Measurements from ENCODE around the gene SPG11.
"Not testable (repeated sequence)": the region's sequence is repeated elsewhere in the genome, so short reads cannot be mapped to it uniquely, and the experiment has no call there.

Gene SPG11

DNA sequence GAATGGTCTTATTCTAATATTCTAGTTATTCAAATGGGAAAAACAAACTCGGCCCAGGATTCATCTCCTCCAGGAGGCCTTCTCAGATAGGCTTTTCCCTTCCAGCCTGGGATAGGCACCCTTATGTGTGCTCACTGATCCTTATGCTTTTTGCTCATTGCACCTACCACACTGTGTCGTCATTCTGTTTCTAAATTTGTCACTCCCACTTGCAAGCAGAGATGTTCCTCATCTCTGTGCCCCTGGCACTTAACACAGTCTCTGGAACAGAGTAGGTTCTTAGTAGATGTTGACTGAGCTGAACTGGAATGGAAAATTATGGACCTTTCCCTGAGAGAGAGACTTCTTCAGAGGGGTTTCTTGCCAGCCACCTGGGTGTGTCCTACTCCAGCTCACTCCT, 18.7 kb upstream of the SPG11 start:
- no peak for DNase-seq

DNA sequence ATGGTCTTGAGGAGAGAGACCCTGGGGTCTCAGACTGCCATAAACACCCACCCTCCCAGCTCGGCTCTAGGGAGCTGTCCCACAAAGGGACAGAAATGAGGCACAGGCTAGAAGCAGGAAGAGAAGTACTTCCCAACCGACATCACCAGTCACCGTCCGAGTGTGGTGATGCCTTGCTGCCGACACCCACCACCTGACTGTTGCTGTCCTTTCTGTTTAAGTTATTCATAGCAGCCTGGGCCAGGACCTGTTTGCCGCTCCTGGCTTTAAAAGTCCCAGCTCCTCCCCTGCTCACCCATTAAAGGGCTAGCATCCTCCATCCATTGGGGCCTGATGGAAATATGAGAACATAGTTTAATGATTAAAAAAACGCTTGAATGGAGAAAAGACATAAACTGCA, 13.2 kb upstream of the SPG11 start:
- DNase-seq = no peak

DNA sequence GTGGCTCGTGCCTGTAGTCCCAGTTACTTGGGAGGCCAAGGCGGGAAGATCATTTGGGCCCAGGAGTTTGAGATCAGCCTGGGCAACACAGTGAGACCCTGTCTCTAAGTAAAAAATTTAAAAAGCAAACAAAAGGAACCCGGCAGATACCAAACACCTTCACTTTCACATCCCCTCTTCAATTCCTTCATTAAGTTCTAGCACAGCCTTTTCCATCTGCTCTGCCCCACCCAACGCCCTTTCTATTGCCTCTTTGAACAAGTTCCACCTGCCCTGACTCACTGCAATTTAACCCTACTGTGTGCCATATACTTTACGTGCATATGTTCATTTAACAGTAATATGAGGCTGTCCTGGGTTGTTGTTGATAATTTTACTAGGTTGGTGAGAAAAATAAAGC, 12.4 kb upstream of the SPG11 start:
- DNase-seq = no peak

DNA sequence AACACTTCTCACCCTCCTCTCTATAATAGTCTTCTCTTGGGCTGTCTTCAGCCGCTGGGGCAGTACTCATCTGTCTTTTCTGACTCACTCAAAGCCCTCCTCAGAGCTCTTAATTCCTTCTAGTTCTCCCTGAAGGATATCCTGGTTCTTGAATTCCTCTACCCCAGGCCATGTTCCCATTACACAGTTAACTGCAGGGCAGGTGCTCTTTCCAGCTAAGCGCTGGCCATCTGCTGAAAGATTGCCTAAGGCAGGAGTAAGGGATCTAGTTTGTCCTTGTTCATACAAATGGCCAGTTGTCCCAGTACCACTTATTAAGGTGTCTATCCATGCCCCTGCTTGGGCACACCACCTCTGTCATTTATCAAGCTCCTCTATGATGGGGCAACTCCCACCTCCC, 10.2 kb upstream of the SPG11 start:
- no peak for DNase-seq

DNA sequence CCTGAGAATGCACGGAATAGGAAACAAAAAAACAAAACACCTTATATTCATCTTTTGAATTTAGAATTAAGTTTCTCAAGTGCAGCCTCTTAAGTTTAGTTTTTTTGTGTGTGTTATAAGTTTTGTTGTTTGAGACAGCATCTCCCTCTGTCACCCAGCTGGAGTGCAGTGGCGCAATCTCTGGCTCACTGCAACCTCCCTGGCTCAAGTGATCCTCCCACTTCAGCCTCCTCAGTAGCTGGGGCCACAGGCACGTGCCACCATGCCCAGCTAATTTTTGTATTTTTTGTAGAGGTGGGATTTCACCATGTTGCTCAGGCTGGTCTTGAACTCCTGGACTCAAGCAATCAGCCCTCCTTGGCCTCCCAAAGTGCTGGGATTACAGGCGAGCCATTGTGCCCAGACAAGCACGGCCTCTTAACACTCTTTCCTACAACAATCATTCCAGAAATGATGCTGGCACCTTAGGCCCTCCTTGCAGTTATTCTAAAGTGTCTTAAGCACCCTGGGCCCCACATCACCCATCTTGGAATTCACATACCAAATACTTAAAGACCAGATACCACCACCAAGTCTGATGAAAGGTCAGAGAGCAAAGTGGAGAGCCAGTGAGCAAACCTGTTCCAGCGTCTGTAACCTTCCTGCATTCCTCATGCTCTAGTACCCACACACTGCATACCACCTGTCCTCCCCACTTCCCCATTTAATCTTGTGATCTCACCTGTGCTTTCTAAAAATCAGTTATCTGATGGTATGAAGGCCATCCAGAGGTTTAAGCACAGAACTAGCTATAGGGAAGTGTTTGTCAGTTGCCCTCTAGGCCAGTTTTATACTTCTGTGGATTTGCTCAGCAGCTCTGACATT, 6.9 kb upstream of the SPG11 start:
- DNase-seq = no peak

DNA sequence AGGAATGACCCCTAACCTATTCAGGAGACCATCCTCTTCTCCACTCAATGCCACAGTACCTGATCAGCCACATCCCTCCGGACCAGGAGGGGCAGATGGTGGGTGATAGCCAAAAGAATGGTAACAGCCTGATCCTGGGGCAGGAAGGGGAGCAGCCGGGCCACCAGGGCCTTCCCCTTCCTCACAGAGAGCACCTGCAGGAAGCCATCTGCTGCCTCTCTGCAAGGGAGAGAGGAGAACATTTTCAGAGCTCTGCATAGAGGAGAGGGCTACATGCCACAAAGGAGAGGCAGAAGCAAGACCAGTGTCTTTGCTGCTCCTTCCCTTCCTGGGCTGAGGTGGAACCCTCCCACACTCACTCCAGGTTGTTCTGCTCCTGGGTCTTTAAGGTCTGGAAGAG, 5.5 kb upstream of the SPG11 start:
- no peak for DNase-seq

DNA sequence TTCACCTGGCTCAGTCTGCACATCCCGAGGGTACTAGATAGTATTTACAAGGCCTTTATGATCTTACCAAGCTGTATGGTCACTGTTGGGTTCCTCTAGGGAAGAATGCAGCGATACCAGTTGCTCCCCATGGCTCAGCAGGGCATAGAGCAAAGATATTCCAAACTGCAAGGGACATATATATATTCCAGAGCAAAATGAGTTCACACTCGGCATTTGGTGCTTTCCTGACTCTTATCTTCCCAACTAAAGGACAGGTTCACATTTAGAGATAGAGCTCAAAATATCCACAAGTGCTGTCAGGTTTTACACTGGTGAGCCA, 3.5 kb upstream of the SPG11 start:
- DNase-seq = no peak

DNA sequence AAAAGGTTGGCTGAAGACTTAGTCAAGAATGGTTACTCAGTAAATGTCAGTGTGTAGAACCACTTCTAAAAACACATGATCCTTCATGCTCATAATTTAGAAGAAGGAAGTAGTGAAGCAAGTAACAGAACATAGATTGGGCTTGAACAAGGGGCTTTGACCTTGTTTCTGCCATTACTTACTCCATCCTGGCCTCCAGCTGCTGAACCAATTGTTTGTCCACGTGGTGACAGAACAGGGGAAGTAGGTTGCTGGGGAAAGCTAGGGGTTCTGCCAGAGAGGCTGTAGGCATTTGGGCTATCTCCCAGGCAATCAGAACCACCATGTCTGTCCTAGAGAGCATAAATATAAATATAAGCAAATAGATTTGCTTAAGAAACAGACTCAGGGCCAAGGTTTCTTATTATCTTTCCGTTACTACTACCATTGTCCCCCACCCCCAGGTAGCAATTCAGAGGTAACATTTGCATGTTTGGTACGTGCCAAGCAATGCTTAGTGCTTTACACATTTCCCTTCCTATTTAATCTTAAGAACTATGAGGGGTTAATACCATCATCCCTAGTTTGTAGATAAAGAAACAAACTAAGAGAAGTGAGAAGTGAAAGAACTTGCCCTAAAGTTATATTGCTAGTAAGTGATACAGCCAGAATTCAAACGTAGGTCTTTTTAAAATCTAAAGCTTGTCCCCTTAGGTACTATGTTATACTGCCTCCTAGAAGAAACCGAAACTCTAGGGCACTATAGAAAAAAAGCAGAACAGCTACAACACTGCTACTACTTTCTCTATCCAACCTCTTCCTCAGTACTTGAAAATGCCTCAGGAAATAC, 3.0 kb upstream of the SPG11 start:
- no peak for DNase-seq

DNA sequence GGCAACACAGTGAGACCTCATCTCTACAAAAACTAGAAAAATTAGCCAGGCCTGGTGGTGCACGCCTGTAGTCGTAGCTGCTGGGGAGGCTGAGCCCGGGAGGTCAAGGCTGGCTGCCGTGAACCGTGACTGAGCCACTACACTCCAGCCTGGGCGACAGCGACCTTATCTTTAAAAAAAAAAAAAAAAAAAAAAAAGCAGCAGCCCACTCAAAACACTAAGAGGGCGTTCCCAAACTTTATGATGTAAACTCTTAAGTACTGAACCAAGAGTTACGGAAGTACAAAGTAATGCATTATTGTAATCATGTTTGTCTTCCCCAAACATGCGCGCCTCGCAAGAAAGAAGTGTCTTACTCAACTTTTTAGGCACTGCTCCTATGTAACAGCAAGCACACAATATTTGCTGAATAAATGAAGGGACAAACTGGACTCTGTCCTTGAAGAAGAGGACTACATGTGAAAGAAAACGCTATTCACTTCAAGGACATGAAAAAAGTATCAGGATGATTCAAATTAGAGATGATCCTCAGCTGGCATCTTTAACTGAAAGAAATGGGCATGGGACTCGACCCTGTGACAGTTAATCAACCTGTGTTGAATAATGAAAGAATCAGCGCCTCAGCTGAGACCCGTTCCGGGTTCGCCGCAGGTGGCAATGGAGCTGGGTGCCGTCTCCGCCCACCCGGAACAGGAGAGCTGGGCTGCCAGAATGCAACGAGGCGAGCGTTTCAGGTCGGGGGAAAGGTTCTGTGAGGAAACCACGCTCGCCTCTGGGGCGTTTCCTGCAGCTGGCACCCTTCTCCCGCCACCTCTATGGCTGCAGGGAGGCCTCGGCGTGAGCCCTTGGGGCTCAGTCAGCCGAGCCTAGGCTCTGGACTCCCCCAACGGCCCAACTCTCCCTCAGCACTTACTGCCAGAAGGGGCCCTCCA, 718 bp downstream of the SPG11 start:
- peak in 1 of 2 experiments; percentile 46 for DNase-seq

DNA sequence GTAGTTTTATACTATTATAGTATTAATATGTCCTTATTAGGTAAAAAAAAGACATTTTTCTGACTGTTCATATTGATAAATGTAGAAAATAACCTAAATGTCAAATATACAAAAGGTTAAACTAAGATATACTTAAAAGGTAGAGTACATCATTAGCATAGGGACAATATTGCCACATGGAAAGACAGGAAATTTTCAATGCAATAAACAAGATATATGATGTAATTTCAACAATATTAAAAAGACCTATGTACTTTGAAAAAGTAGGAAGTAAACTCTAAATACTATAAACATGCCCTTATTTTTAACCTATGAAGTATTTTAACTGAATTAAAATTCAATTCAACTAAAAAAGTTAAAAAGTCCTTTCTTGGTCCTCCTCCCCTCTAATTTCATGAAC, 1.9 kb downstream of the SPG11 start:
- no peak for DNase-seq

DNA sequence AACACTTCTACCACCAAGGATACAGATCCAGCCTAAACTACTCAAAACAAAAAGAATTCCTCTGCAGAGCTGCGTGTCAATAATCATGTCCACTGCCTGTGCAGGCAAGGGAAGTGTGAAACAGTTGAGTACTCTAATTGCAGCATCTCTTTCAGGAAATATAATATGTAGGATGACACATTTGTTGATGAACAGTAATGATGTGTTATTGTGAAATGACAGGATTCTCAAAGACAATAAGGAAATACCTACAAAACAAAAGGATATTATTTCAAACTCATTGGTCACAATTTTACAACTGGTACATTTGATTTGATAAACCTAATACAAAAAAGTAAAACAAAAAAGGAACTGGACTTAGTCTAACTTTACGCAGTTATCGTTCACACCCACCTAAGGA, 4.4 kb downstream of the SPG11 start:
- no peak for DNase-seq

DNA sequence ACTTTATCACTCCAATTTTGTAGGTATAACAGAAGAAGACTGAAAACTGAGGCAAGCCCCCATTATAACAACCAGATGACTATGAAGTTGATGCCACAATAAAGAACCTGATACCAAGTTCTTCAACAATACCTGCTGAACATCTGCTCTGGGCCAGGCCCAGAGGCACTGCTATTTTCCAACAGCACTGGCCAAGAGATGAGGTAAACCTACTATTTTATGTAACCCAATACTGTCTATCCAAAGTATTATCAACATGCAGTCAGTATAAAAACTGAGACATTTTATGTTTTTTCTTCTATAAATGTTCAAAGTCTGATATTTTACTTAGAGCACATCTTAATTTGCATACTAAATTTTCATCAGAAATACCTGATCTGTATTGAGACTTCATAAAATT, 6.1 kb downstream of the SPG11 start:
- no peak for DNase-seq

DNA sequence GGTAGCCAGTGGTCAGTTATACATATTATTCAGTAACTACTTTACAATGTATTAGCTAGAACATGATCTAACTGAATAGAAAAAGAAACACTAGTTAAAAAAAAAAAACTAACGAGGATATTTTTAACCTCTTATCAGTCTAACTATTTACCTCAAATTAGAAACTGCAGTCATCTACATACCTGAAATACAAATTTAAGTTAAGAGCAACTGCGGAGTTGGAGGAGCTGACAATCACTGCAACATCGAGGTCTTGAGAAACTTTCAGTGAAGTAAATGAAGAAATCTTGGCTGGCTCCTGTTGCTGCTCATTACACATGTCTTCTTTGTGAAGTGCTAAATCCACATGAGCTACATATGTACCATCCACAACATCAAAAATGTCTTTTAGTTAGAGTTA, 6.5 kb downstream of the SPG11 start:
- no peak for DNase-seq

DNA sequence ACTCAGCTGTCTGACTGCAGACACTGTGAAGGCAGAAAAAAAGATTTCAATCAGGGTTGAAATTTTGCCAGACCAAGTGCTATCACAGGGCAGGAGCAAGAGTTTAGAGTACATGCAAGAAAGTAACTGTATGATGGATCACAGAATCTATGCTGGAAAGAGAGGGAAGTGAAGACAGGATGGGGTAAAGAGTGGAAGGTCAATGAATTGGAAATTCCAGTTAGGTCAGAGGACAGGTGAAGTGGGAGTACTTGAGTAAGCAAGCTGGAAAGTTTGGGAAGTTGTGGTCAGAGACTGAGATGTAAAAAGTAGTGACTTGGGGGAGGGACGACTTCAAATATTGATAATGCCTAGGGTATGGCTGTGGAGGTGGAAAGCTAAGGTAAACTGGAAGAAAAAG, 7.2 kb downstream of the SPG11 start:
- no peak for DNase-seq

DNA sequence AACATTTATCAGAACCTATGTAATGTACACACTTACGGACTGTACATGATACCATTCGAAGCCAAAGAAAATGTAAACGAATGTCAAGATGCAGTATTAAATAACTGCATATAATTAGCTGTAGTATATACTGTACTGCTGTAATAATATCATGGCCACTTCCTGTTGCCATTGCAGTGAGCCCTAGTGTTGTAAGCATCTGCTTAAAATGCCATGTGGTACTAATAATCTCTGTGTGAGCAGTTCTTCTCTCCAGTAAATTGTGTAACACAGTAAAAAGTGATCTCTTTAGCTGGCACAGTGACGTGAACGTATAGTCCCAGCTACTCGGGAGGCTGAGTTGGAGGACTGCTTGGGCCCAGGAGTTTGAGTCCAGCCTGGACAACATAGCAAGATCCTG, 8.6 kb downstream of the SPG11 start:
- no peak for DNase-seq

DNA sequence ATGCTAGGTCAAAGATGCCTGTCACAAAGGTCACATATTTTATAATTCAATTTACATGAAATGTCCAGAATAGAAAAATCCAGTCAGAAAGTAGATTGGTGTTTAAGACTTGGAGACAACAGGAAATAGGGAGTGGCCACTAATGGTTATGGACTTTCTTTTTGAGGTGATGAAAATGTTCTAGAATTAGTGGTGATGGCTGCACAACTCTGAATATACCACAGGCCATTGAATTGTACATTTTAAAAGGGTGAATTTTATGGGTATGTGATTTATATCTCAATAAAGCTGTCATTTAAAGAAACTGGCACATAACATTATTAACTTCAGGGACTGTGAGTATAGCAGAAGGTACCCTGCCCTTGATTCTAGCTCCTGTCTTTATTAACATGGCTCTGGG, 15.8 kb downstream of the SPG11 start:
- DNase-seq = no peak

DNA sequence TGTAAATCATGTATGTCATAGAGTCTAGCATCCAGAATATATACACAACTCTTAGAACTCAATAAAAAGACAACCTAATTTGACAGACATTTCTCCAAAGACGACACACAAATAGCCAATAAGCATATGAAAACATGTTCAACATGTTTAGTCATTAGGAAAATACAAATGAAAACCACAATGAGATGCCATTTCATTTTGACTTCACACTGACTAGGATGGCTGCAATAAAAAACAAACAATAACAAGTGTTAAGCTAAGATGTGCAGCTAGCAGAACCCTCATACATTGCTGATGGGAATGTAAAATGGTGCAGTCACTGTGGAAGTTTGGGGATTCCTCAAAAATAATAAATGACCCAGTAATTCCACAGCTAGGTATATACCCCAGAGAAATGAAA, 16.4 kb downstream of the SPG11 start:
- no peak for DNase-seq

DNA sequence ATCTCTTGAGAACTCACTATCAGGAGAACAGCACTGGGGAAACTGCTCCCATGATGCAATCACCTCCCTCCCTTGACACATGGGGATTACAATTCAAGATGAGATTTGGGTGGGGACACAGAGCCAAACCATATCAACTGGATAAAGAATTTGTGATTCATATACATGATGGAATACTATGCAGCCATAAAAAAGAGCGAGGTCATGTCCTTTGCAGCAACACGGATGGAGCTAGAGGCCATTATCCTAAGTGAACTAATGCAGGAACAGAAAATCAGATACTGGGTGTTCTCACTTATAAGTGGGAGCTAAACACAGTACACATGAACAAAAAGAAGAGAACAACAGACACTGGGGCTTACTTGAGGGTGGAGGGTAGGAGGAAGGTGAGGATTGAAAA, 17.0 kb downstream of the SPG11 start:
- DNase-seq = no peak

DNA sequence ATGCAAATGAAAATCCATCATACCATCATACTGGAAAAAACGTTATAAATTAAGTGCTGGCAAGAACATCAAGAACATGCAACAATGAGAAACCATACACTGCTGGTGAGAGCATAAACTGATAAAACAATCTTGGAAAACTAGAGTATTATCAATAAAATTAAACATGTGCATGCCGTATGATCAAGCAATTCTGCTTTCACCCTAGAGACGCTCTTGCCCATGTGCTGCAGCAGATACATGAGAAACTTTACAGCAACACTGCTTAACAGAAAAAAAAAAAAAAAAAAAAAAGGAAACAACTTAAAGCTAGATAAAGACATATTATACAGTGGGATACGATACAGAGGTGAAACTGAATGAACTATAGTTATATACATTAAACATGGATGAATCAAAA, 21.8 kb downstream of the SPG11 start:
- no peak for DNase-seq

DNA sequence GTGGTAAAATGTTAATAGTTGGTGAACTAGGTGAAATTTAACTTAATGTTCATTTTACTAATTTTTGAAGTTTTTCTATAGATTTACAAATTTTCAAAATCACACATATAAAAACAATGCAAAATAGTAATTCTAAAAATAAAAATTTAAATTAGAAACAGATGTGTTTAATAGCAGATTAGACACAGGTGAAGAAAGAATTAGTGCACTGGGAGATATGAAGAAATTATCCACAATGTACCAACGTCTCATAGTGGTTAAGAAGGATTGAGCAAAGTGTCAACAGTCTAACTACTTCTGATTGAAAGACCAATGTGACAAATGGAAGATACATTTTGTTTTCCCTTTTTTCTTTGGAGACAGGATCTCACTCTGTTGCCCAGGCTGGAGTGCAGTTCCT, 26.5 kb downstream of the SPG11 start:
- no peak for DNase-seq

DNA sequence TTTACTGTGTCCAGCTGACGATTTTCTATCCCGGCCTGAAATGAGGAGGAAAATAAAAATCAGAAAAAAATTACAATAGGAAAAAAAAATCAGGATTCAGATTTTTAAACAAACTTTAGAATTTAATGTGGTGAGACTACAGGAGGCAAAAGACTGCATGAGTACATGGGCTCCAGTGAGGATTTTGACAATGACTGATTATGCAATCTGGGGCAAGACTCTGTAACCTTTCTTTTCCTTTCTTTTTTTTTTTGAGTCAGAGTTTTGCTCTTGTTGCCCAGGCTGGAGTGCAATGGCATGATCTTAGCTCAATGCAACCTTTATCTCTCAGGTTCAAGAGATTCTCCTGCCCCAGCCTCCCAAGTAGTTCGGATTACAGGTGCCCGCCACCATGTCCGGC, 29.9 kb downstream of the SPG11 start:
- DNase-seq = no peak

DNA sequence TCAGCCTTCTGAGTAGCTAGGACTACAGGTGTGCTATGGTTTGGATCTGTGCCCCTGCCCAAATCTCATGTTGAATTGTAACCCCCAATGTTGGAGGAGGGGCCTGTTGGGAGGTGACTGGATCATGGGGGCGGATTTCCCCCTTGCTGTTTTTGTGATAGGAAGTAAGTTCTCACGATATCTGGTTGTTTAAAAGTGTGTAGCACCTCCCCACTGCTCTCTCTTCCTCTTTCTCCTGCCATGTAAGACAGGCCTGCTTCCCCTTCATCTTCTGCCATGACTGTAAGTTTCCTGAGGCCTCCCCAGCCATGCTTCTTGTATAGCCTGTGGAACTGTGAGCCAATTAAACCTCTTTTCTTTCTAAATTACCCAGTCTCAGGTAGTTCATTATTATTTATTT, 38.2 kb downstream of the SPG11 start:
- DNase-seq = not testable (repeated sequence)

DNA sequence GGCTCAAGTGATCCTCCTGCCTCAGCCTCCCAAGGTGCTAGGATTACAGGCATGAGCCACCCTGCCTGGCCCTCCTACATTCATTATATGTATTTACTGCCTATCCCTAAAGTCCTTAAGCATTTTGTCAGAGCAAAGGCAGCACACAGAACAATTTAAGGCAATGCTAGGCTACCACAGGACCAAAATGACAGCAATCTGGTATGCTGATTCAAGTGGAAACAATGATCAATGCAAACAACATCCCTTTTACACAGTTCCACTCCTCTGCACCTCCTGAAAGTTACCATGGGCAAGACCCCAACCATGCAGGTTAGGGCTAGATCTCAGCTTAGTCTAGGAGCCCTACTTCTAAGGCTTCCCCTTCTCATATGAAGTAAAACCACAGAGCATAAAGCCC, 40.3 kb downstream of the SPG11 start:
- no peak for DNase-seq

DNA sequence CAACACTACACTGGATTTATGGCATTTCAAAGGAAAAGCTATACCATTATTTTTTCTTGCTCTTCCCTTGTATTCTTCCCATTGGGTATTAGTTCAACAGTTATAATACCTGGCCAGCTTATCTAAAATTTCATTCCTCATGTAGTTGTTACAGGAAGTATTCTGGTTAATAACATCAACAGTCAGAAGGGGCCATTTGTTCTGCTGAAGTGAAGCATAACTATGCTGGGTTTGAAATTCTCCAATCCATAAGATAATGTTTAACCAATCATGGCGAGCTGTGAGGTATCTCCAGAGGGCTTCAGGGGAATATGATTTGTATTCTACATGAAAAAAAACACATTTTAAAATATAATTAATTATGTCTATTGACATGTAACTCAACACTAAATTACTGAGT, 43.4 kb downstream of the SPG11 start:
- no peak for DNase-seq
